Transverse colon (tissue), 4 donors: ENCODE measurements around the gene SREBF2. TPM values are rescaled to one million over a fixed set of nuclear protein-coding genes. Genes with fewer than 3 reads are reported as not detected.
A peak's percentile ranks its signal among the peaks of the same experiment; 100 is the strongest.

Experiments
- DNase-seq: peaks from one replicate; pipeline ENCODE4 v3.0.0-alpha.2; 2019
- H3K27ac ChIP-seq, 4 donors: fragments of 200-600 bp; sonication (generic); 2 replicates each; pipeline ENCODE4 v1.5.1; 2016 to 2018; ENCODE audit warnings: inconsistent platforms in 4 of 4
- H3K27me3 ChIP-seq: fragments of 200-600 bp; sonication (generic); 2 replicates; pipeline ENCODE4 v1.5.1; 2017; ENCODE audit warnings: inconsistent platforms
- H3K36me3 ChIP-seq, 4 donors: fragments of 200-600 bp; sonication (generic); 2 replicates each; pipeline ENCODE4 v1.5.1; 2017 to 2019; ENCODE audit warnings: inconsistent platforms in 4 of 4
- H3K4me1 ChIP-seq, 4 donors: fragments of 200-600 bp; sonication (generic); 2 replicates each; pipeline ENCODE4 v1.5.1; 2017 to 2020; ENCODE audit warnings: inconsistent platforms in 4 of 4
- H3K4me3 ChIP-seq, 4 donors: fragments of 200-600 bp; sonication (generic); 1 replicate in 1 of 4; 2 replicates in 3 of 4; pipeline versions ENCODE4 v1.5.1 to v1.6.1; 2017 to 2019; ENCODE audit warnings: inconsistent platforms in 4 of 4
- H3K9me3 ChIP-seq, 2 donors: fragments of 200-600 bp; sonication (generic); 2 replicates each; pipeline ENCODE4 v1.5.1; 2017 to 2019; ENCODE audit warnings: inconsistent platforms in 2 of 2
- EP300 ChIP-seq: sonication (generic); formaldehyde crosslinking; IDR thresholded peaks from one replicate; pipeline ENCODE4 v1.6.1; 2017; ENCODE audit warnings: antibody characterized with exemption, low read depth
- POLR2A ChIP-seq: fragments of 450-650 bp; IDR thresholded peaks from one replicate; pipeline ENCODE4 v1.6.1; 2016; ENCODE audit warnings: antibody characterized with exemption, mild to moderate bottlenecking, moderate library complexity
- POLR2AphosphoS5 ChIP-seq, 3 donors: sonication (generic); formaldehyde crosslinking; IDR thresholded peaks; one replicate each; pipeline ENCODE4 v1.6.1; 2016; ENCODE audit warnings: antibody characterized with exemption in 3 of 3
- WGBS, 2 donors: methylation state at CpG; one replicate each; pipeline ENCODE4 v1.1.5; 2018; ENCODE audit warnings: low coverage in 1 of 2; 5-methylcytosine and 5-hydroxymethylcytosine counted together
- in situ Hi-C, 4 donors: fragments of 200-750 bp; cut with MboI; loops; one replicate each; pipeline versions ENCODE4 v1.15.0 to v1.15.1; 2017; ENCODE audit warnings: low sequenced_read_pairs in 3 of 4, low pct_ligation_motif_present in 1 of 4, low pct_unique_long_range_greater_than_20kb in 1 of 4
- intact Hi-C: fragments of 100-400 bp; cut with DNase I; formaldehyde crosslinking; loops from one replicate; pipeline ENCODE4 v1.15.1; 2023; ENCODE audit warnings: low total_unique reads
- total RNA-seq, 4 donors: library from RNA; depleted of rRNA; stranded (reverse); fragments of >200 nt; gene quantifications; one replicate each; pipeline ENCODE4 v1.1.0, GENCODE V29; 2016
- TF ChIP-seq, protein P1 (sequence below), 5 experiments: fragments of 200-600 bp in 3 of 5; fragments of 450-650 bp in 2 of 5; sonication (generic) in 3 of 5; IDR thresholded peaks; 1 replicate in 2 of 5; 2 replicates in 3 of 5; pipeline ENCODE4 v1.5.1; 2016 to 2017; ENCODE audit warnings: antibody characterized with exemption in 5 of 5, inconsistent platforms in 3 of 5, mild to moderate bottlenecking in 2 of 5, moderate library complexity in 1 of 5

SREBF2 gene
- total RNA-seq, 4 donors from 2014 or later: 156 to 252 (median 166) TPM

DNA sequence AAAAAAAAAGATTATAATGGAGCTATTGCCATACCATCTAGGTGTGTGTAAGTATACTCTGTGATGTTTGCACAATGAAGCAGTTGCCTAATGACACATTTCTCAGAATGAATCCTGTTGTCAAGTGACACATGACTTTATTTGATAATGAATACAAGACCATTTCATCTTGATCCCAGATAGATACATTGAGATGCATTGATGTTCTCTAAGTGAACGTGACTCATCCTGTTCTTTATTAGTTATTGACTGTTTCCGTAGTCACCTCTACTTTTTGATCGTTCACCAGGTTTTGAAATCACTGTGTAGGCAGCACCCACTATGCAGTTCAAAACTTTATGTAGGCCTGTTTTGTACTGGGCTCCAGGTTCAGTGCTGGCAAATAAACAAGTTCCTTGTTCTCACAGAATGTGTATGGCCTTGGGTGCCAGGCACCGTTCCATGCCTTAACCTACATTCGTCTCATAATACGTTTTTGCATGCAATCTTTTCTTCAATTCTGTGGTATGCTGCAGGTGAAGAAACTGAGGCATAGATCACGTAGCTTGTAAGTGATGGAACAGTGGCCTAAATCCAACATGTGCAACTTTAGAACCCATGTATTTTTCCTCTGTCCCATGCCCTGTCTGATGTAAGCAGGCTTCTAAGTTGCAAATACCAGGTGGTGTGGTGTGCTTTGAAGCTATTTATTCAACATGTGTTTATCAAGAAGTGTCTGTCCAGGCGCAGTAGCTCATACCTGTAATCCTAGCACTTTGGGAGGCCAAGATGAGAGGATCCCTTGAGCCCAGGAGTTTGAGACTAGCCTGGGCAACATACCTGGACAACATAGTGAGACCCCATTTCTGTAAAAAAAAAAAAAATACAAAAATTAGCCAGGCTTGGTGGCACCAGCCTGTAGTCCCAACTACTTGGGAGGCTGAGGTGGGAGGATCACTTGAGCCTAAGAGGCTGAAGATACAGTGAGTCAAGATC, 10.4 kb downstream of the SREBF2 start:
- H3K4me1 ChIP-seq: peaks cover 15 to 96% (median 73%) of the 10 kb centered on the region in 4 donors

DNA sequence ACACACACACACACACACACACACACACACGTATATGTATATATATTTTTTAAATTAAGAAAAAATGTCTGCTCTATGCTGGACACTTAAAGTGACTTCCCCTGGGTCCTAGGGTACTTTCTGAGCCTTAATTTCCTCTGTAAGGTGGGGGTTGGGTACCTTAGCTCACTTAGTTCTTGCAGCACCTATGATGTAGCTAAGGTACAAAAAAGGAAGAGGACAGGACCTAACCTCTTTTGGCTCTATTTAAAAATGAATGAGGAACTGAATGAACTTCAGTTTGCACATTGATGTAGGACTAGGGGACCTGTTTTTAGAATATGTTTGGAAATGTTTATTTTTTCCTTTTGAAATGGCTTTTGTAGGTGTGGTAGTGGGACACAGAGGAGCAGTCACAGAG, 11.1 kb downstream of the SREBF2 start:
- H3K4me1 ChIP-seq: peaks cover 22 to 95% (median 74%) of the 10 kb centered on the region in 4 donors
- no peak overlapping the region for H3K4me3 ChIP-seq
- intact Hi-C loops: no loop called here
- WGBS, 2 donors: 62 to 78% methylated on average over 1 of the region's 1 CpG
- H3K36me3 ChIP-seq: no peaks in the 10 kb centered on the region
- H3K27ac ChIP-seq: peak overlapping the region in 3 of 4 donors; percentile 79 to 87 (median 85)
- no peaks in the 10 kb centered on the region for H3K27me3 ChIP-seq
- DNase-seq: no peak
- TF ChIP-seq POLR2A (no peak), EP300 (no peak), POLR2AphosphoS5 (IDR thresholded peaks at IDR 0.05) (no peak)
- TF ChIP-seq, protein P1, sequence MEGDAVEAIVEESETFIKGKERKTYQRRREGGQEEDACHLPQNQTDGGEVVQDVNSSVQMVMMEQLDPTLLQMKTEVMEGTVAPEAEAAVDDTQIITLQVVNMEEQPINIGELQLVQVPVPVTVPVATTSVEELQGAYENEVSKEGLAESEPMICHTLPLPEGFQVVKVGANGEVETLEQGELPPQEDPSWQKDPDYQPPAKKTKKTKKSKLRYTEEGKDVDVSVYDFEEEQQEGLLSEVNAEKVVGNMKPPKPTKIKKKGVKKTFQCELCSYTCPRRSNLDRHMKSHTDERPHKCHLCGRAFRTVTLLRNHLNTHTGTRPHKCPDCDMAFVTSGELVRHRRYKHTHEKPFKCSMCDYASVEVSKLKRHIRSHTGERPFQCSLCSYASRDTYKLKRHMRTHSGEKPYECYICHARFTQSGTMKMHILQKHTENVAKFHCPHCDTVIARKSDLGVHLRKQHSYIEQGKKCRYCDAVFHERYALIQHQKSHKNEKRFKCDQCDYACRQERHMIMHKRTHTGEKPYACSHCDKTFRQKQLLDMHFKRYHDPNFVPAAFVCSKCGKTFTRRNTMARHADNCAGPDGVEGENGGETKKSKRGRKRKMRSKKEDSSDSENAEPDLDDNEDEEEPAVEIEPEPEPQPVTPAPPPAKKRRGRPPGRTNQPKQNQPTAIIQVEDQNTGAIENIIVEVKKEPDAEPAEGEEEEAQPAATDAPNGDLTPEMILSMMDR (IDR thresholded peaks at IDR 0.05): no peak
- no peaks in the 10 kb centered on the region for H3K9me3 ChIP-seq
- in situ Hi-C loops: no loop called here

More for the DNA sequence above, 10.4 kb downstream of the SREBF2 start:
- WGBS, 2 donors: 38 to 40% methylated on average over 3 to 8 of the region's 8 CpGs
- in situ Hi-C loops: no loop called here
- intact Hi-C loops: no loop called here
- TF ChIP-seq POLR2AphosphoS5 (IDR thresholded peaks at IDR 0.05) (peak in 2 of 3 donors; percentile 12 to 49), EP300 (no peak)
- H3K27ac ChIP-seq: peak overlapping the region; percentile 79 to 87 (median 82)
- H3K36me3 ChIP-seq: no peaks in the 10 kb centered on the region
- H3K9me3 ChIP-seq: no peaks in the 10 kb centered on the region
- no peak for DNase-seq
- H3K27me3 ChIP-seq: no peaks in the 10 kb centered on the region
- H3K4me3 ChIP-seq: no peak overlapping the region

DNA sequence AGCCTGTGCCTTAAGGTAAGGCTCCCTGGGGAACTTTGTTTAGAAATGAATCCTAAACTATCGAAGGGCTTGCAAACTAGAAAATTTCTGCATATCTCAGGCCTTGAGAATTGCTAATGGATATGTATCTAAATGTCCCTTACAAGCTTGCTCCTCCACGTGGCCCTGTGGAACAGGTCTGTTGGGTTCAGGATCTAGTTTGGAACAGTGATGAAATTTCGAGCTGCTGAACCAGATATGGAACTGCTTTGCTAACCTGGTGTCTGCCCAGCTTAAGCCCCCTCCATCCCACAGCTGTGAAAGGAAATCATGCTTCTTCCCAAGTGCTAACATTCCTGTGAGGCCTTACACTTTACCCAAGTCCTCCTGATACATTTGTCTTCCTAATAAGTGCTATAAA, 11.6 kb downstream of the SREBF2 start:
- in situ Hi-C loops (no loop called here), intact Hi-C loops (no loop called here)
- peak overlapping the region in 3 of 4 donors; percentile 79 to 87 (median 85) for H3K27ac ChIP-seq
- DNase-seq: no peak
- peaks cover 22 to 94% (median 74%) of the 10 kb centered on the region in 4 donors for H3K4me1 ChIP-seq
- no peak overlapping the region for H3K4me3 ChIP-seq
- 30 to 80% methylated on average over 1 to 3 of the region's 3 CpGs for WGBS, 2 donors
- H3K36me3 ChIP-seq: no peaks in the 10 kb centered on the region
- H3K9me3 ChIP-seq: no peaks in the 10 kb centered on the region
- no peaks in the 10 kb centered on the region for H3K27me3 ChIP-seq
- TF ChIP-seq POLR2AphosphoS5 (IDR thresholded peaks at IDR 0.05): no peak
- TF ChIP-seq EP300: no peak
- TF ChIP-seq, protein P1 (IDR thresholded peaks at IDR 0.05): no peak
- TF ChIP-seq POLR2A: no peak

DNA sequence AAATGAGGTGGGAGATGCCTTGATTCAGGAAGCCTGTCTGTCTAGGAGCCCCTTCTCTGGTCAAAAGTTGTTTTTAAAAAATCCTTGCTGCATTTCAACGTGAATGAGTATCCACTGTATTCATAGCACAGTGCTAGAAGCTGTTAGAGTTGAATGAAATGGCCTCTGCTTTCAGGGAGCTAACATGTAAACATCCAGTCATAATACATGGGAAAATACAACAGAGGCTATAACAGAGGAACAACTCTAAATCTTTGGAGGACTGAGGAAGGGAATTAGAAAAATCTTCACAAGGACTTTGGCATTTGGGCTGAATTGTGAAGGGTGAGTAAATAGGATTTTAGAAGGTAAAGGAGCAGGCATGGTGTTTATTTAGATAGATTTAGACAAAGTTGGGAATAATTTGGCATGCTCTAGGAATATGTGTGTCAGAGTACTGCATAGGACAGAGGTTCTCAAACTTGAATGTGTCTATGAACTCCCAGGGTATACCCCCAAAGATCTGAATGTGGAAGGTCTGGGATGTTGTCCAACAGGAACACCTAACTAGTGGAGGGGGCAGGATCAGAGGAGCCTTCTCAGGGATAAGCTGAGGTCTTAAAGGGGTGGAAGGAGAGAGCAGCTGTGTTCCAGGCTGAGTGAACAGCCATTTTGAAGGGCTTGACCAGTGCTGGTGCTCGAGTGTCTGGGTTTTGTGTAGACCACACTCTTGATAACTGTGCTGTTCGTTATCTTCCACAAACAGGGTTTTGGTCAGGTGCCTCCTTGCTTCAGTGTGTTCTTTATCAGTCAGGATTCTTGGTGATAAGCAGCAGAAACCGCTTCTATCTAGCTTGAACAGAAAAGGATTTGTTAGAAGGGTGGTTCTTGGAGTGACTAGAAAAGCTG, 12.7 kb downstream of the SREBF2 start:
- Histone ChIP-seq H3K36me3 (no peaks in the 10 kb centered on the region), H3K4me3 (no peak overlapping the region), H3K9me3 (no peaks in the 10 kb centered on the region), H3K27ac (peak overlapping the region in 3 of 4 donors; percentile 30 to 85 (median 49)), H3K4me1 (peaks cover 22 to 85% (median 68%) of the 10 kb centered on the region in 4 donors), H3K27me3 (no peaks in the 10 kb centered on the region)
- intact Hi-C loops (no loop called here), in situ Hi-C loops (no loop called here)
- WGBS, 2 donors: 36 to 45% methylated on average over 2 to 4 of the region's 4 CpGs
- DNase-seq: no peak
- TF ChIP-seq EP300: no peak
- no peak for TF ChIP-seq POLR2AphosphoS5 (IDR thresholded peaks at IDR 0.05)
- no peak for TF ChIP-seq POLR2A
